Glomerular visceral epithelial cell (primary cell): ENCODE data around the gene DYRK4.

Source experiments
- DNase-seq: peaks from one replicate; pipeline ENCODE4 v3.0.0-alpha.2; 2016; ENCODE audit errors: extremely low spot score

Gene DYRK4

GRCh38 chr12:4621511-4621910 is 59.5 kb downstream of the DYRK4 start:
- no peak for DNase-seq

DNA sequence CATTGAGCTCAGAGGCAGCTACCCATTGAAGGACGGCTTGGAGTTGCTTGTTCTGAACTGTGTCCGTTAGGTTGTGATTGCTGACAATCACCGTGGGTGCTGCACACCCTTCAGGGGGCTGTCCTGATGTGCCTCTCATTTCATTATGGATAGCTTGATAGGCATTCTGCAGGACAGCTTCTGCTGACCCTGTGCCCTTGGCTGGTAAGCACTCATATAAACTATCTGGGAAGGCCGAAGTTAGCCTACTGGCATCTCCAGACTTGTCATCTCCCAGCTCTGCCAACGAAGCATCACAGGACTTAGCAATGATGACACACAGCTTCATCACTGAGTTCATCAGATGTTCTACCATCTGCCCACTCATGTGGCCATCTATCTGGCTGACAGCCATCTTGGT is 64.5 kb downstream of the DYRK4 start:
- DNase-seq, result no peak

GRCh38 chr12:4628406-4628805 is 66.4 kb downstream of the DYRK4 start:
- DNase-seq, result no peak

DNA sequence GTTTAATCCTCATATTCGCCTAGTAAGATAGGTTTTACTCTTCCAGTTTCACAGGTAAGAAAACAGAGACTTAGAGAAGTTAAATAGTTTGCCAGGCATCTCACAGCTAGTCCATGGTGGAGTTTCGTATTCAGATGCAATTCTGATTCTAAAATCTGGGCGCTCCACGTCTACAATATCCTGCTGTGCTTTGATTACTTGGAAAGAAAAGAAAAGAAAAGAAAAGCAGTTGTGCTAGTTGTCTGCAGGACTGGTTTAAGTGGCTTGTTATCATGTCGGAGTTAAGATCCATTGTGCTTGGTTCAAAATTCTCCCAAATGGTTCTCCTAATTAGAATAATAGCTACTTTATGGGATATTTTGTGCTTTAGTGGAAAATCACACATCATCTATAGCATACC is 68.3 kb downstream of the DYRK4 start:
- no peak for DNase-seq

- DNase-seq, result no peak
Measured at GRCh38 chr12:4643747-4644146, 81.7 kb downstream of the DYRK4 start.

- DNase-seq, result no peak
Measured at GRCh38 chr12:4645023-4645422, 83.0 kb downstream of the DYRK4 start.

DNA sequence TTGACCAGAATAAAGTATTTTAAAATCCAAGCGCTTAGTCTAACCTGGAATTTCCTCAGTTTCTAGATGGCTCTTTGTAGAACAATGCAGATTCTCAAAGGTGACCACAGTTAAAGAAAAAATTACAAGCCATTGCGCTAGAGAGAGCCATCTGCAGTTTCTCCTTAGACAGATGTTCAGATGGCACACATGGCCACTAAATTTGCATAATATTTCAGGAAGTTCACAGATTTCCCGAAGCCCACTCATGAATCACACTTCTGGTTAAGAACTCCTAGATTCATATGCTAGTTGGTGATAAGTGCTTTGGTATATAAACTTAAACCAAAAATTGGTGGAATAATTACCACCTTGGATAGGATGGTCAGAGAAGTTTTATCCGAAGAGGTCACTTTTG is 86.1 kb downstream of the DYRK4 start:
- DNase-seq, result peak; percentile 36

DNA sequence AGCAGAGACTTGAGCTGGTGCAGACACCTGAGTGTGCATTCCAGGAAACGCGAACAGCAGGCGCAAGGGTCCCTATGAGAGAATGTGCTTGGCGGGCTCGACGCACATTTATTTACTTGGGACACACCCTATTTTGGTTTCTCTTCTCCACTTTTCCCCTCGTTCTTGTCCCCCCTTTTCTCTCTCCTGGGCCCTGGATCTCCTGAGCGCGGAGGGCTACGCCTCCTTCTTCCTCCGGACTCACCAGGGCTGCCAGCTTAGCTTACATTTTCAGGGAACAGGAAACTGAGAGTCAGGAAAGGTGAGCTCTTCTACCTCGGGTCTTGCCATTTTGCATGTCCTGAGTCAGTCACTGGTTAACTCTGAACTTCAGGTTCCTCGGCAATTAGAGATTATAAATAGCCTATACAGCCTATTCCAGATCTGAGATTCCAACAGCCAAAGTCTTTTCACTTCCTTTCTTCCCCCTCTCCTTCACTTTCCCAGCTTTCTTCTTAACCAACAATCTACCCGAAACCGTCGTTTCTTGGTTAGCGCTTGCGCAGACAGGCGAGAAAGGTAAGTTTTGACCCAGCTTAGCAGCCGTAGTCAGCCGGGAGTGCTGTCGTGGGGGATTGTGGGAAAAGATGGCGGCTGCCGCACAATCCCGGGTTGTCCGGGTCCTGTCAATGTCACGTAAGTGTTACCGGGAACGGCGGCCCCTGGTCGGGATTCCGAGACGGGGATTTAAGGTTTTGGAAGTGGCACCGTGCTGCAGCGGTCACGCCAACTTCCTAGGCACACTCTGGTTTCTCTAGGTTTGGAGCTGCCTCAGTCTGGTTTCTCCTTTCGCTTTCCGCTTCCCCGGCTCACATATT is 86.7 kb downstream of the DYRK4 start, which contains the start of the genes AKAP3 and NDUFA9:
TSS of gene AKAP3 (minus strand) at position 551 of the 857 bp plus-strand sequence. CDS start 10,855 bp downstream, outside the sequence.
TSS of gene NDUFA9 (plus strand) at position 614 of the 857 bp plus-strand sequence. CDS start at position 627, 13 bp downstream.
- peak; percentile 80 for DNase-seq

DNA sequence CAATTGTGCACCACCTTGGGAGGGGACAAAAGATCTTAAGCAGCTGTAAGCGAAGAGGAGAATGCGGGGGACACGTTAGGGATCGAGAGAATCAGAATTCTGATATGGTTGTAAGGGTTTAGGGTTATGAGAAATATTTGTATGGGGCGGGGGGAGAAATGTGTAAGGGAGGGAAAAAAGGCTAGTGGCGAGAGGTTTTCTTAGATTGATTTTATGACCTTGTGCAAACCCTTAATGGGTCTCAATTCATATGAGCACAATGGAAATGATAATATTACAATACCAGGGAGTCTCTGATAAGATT is 87.3 kb downstream of the DYRK4 start:
- no peak for DNase-seq

DNA sequence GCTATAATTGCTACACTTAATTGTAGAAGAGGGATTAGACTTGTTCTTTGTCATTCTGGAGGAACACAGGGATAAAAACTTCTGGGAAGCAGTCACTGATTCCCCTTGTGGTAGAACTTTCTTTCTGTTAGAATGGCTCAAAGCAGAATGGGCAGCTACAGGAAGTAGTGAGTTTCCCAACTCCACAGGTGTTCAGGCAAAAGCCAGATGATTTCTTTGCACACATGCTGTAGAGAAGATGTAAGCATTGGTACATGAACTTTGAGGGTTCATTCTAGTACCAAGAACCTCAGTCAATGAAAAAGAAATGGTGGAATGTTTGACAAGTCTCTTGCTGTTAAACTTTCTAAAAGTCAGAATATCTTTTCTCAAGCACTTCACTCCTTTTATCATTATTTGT is 91.2 kb downstream of the DYRK4 start:
- no peak for DNase-seq

- no peak for DNase-seq
Measured at GRCh38 chr12:4653691-4654090, 91.7 kb downstream of the DYRK4 start.
